Duodenal mucosa (tissue), 2 donors: Measurements from ENCODE around the gene NEK11.

Experiments used
- H3K27ac ChIP-seq: one replicate; pipeline ENCODE4 v1.7.0; 2013; ENCODE audit warnings: low read depth, low read length
- H3K27me3 ChIP-seq, 2 donors: one replicate each; pipeline ENCODE4 v1.7.0; 2013; ENCODE audit warnings: low read length in 2 of 2, control low read depth in 1 of 2; ENCODE audit not compliant: insufficient read depth in 2 of 2, control insufficient read depth in 1 of 2
- H3K36me3 ChIP-seq, 2 donors: one replicate each; pipeline ENCODE4 v1.7.0; 2013; ENCODE audit warnings: low read length in 2 of 2, control low read depth in 1 of 2; ENCODE audit not compliant: insufficient read depth in 2 of 2, control insufficient read depth in 1 of 2
- H3K4me1 ChIP-seq, 2 donors: one replicate each; pipeline ENCODE4 v1.7.0; 2013; ENCODE audit warnings: low read length in 2 of 2, control low read depth in 1 of 2; ENCODE audit not compliant: insufficient read depth in 2 of 2, control insufficient read depth in 1 of 2
- H3K4me3 ChIP-seq, 2 donors: one replicate each; pipeline ENCODE4 v1.7.0; 2013; ENCODE audit warnings: low read length in 2 of 2, low read depth in 1 of 2
- H3K9ac ChIP-seq, 2 donors: one replicate each; pipeline ENCODE4 v1.7.0; 2013; ENCODE audit warnings: low read length in 2 of 2, low read depth in 1 of 2
- H3K9me3 ChIP-seq, 2 donors: one replicate each; pipeline ENCODE4 v1.7.0; 2013; ENCODE audit warnings: low read length in 2 of 2, control low read depth in 1 of 2; ENCODE audit not compliant: control insufficient read depth in 1 of 2

The NEK11 gene

GRCh38 chr3:131172502-131173200, 146.0 kb downstream of the NEK11 start:
- H3K9ac ChIP-seq, result no peak overlapping the region
- H3K9me3 ChIP-seq, result no peaks in the 10 kb centered on the region
- no peak overlapping the region for H3K27ac ChIP-seq
- H3K27me3 ChIP-seq, result no peaks in the 10 kb centered on the region
- no peaks in the 10 kb centered on the region for H3K36me3 ChIP-seq
- no peak overlapping the region for H3K4me3 ChIP-seq
- no peaks in the 10 kb centered on the region for H3K4me1 ChIP-seq

- no peaks in the 10 kb centered on the region for H3K9me3 ChIP-seq
- no peak overlapping the region for H3K9ac ChIP-seq
- no peaks in the 10 kb centered on the region for H3K27me3 ChIP-seq
- H3K27ac ChIP-seq, result no peak overlapping the region
- H3K4me1 ChIP-seq, result no peaks in the 10 kb centered on the region
- no peak overlapping the region for H3K4me3 ChIP-seq
- no peaks in the 10 kb centered on the region for H3K36me3 ChIP-seq
These were observed 148.1 kb downstream of the NEK11 start for GRCh38 chr3:131174752-131175151.

DNA sequence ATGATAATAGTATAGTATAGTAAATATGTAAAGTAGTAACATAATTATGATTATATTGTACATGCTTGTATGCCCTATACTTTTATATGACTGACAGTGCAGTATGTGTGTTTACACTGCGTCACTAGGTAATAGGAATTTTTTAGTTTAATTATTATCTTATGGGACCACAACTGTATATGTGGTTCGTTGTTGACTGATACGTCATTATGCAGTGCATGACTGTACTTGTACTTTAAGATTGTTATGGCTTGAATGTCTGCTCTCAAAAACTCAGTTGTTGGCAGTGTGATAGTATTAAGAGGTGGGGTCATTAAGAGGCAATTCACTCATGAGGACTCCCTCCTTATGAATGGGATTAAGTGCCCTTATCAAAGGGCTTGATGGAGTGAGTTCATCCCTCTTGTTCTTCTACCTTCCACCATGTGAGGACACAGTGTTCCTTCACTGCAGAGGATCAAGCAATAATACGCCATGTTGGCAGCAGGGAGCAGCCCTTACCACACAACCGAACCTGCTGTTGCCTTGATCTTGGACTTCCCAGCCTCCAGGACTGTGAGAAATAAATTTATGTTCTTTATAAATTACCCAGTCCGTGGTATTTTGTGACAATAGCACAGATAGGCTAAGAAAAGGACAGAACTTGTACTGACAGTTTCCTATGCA, 152.2 kb downstream of the NEK11 start:
- no peak overlapping the region for H3K27ac ChIP-seq
- no peak overlapping the region for H3K9ac ChIP-seq
- H3K9me3 ChIP-seq, result no peaks in the 10 kb centered on the region
- H3K4me1 ChIP-seq, result no peaks in the 10 kb centered on the region
- no peak overlapping the region for H3K4me3 ChIP-seq
- no peaks in the 10 kb centered on the region for H3K27me3 ChIP-seq
- no peaks in the 10 kb centered on the region for H3K36me3 ChIP-seq

DNA sequence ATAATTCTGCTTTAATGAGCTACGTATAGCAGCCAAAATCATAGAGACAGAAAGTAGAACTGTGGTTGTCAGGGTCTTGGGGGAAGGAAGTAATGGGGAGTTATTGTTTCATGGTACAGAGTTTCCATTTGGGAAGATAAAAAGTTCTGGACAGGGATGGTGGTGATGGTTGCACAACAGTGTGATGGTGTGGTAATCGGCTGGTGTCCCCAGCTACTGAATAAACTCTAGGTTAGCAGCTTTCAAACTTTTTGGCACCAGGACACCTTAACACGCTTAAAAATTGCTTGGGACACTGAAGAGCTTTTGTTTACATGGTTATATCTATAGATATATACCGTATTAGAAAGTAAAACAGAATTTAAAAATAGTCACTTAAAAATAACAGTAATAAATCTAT, 166.0 kb downstream of the NEK11 start:
- H3K4me1 ChIP-seq, result no peaks in the 10 kb centered on the region
- H3K4me3 ChIP-seq, result no peak overlapping the region
- no peak overlapping the region for H3K9ac ChIP-seq
- no peaks in the 10 kb centered on the region for H3K9me3 ChIP-seq
- H3K36me3 ChIP-seq, result no peaks in the 10 kb centered on the region
- H3K27ac ChIP-seq, result no peak overlapping the region
- no peaks in the 10 kb centered on the region for H3K27me3 ChIP-seq

DNA sequence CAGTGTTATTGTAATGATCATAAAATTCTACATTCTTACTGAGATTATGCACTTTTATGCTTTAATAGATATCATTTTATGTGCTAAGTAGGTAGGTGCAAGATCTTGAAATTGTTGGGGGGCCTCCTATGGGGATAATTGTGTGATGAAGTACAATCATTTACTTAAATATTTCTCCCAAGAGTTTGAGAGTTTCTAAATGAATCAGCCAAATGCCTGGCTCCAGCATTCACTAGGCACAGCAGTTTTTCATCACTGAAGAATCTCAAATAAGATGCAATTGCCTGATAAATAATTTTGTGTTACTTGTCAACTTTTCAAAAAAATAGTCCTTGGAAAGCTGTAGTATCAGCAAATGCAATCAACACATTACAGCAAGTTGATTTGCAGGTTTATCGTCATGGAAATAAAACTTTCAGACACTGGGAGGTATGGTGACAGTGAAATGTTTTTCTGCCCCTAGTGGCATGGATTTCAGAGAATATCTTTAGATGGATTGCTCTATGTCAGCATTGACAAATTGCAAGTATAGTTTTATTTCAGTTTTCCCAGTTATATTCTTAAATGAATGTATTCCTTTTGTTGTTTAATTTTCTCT, 167.1 kb downstream of the NEK11 start:
- H3K9me3 ChIP-seq, result no peaks in the 10 kb centered on the region

GRCh38 chr3:131194816-131195215, 168.1 kb downstream of the NEK11 start:
- no peak overlapping the region for H3K27ac ChIP-seq
- H3K4me1 ChIP-seq, result no peaks in the 10 kb centered on the region
- H3K9ac ChIP-seq, result no peak overlapping the region
- no peaks in the 10 kb centered on the region for H3K36me3 ChIP-seq
- H3K27me3 ChIP-seq, result no peaks in the 10 kb centered on the region
- H3K4me3 ChIP-seq, result no peak overlapping the region
- H3K9me3 ChIP-seq, result no peaks in the 10 kb centered on the region

More for the DNA sequence above, 167.1 kb downstream of the NEK11 start:
- H3K27me3 ChIP-seq, result no peaks in the 10 kb centered on the region
- no peak overlapping the region for H3K4me3 ChIP-seq
- no peaks in the 10 kb centered on the region for H3K36me3 ChIP-seq
- no peak overlapping the region for H3K27ac ChIP-seq
- no peaks in the 10 kb centered on the region for H3K4me1 ChIP-seq
- no peak overlapping the region for H3K9ac ChIP-seq

DNA sequence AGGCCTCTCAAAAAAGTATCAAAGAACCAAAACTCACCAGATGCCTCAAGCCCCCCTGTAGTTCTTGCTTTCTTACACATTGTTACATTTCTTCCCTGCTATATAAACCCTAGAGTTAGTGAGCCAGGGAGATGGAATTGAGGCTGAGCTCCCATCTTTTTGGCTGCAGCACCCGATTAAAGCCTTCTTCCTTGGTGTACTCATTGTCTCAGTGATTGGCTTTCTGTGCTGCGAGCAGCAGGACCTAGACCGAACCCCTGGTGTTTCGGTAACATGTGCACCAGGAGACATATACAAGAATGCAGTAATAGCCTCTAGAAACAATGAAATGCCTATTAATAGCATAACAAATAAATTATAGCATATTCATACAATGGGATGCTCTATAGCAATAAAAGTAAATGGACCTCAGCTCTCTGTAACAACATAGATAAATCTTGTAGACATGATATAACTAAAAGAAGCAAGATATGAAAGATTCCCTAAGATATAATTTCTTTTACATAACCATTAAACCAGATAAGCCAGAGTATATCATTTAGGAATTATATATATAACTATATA, 174.0 kb downstream of the NEK11 start:
- no peak overlapping the region for H3K9ac ChIP-seq
- no peaks in the 10 kb centered on the region for H3K36me3 ChIP-seq
- no peak overlapping the region for H3K4me3 ChIP-seq
- H3K27me3 ChIP-seq, result no peaks in the 10 kb centered on the region
- H3K27ac ChIP-seq, result no peak overlapping the region
- H3K9me3 ChIP-seq, result peaks cover 9 to 10% of the 10 kb centered on the region in 2 donors
- no peaks in the 10 kb centered on the region for H3K4me1 ChIP-seq

- Histone ChIP-seq H3K9ac (no peak overlapping the region), H3K27ac (no peak overlapping the region), H3K36me3 (no peaks in the 10 kb centered on the region), H3K9me3 (no peaks in the 10 kb centered on the region), H3K4me3 (no peak overlapping the region), H3K27me3 (no peaks in the 10 kb centered on the region), H3K4me1 (no peaks in the 10 kb centered on the region)
These were observed 189.7 kb downstream of the NEK11 start for GRCh38 chr3:131216330-131216729.

GRCh38 chr3:131216801-131217200, 190.1 kb downstream of the NEK11 start:
- Histone ChIP-seq H3K9ac (no peak overlapping the region), H3K27ac (no peak overlapping the region), H3K4me1 (no peaks in the 10 kb centered on the region), H3K9me3 (no peaks in the 10 kb centered on the region), H3K27me3 (no peaks in the 10 kb centered on the region), H3K4me3 (no peak overlapping the region), H3K36me3 (no peaks in the 10 kb centered on the region)

DNA sequence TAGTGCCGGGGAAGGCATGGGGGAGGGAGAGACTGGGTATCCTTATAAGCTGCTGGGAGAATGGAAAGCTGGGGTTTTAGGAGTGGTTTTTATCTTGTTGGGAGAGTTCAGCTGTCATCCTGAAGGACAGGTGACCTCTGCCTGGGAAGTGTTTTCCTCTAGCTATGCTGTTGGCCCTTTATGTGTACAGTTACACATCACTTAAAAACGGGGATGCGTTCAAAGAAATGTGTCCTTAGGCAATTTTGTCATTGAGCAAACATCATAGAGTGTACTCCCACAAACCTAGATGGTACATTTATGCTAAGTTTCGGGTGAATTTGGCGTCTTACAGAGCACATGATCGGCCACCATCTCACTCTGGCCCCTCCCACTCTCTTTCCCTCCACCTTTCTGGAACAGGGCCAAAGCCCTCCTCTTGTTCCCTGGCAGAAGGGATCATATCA, 190.6 kb downstream of the NEK11 start:
- no peak overlapping the region for H3K27ac ChIP-seq
- no peaks in the 10 kb centered on the region for H3K27me3 ChIP-seq
- H3K9me3 ChIP-seq, result no peaks in the 10 kb centered on the region
- H3K4me3 ChIP-seq, result no peak overlapping the region
- no peak overlapping the region for H3K9ac ChIP-seq
- no peaks in the 10 kb centered on the region for H3K36me3 ChIP-seq
- H3K4me1 ChIP-seq, result no peaks in the 10 kb centered on the region
